Esophagus muscularis mucosa (tissue), 4 donors: ENCODE measurements around the gene MTMR4. TPM values are rescaled to one million over a fixed set of nuclear protein-coding genes. Genes with fewer than 3 reads are reported as not detected.

Experiments used
- DNase-seq: peaks from one replicate; pipeline ENCODE4 v3.0.0-alpha.2; 2017; ENCODE audit errors: extremely low spot score
- H3K27ac ChIP-seq, 4 donors: fragments of 200-600 bp; sonication (generic); replicated peaks in 1 of 4; 1 replicate in 3 of 4; 2 replicates in 1 of 4; pipeline ENCODE4 v1.5.1; 2016 to 2019; ENCODE audit warnings: mild to moderate bottlenecking in 1 of 4
- H3K27me3 ChIP-seq, 4 donors: fragments of 200-600 bp; sonication (generic); one replicate each; pipeline versions ENCODE4 v1.5.1 to v1.6.0; 2016 to 2019
- H3K36me3 ChIP-seq, 4 donors: fragments of 200-600 bp; sonication (generic); one replicate each; pipeline ENCODE4 v1.5.1; 2016 to 2019
- H3K4me1 ChIP-seq, 4 donors: fragments of 200-600 bp; sonication (generic); one replicate each; pipeline ENCODE4 v1.5.1; 2016 to 2019
- H3K4me3 ChIP-seq, 4 donors: fragments of 200-600 bp; sonication (generic); 1 replicate in 2 of 4; 2 replicates in 2 of 4; pipeline ENCODE4 v1.5.1; 2016 to 2019; ENCODE audit warnings: mild to moderate bottlenecking in 4 of 4, moderate library complexity in 1 of 4
- H3K9me3 ChIP-seq, 4 donors: fragments of 200-600 bp; sonication (generic); 1 replicate in 3 of 4; 2 replicates in 1 of 4; pipeline ENCODE4 v1.5.1; 2016 to 2019
- EP300 ChIP-seq: sonication (generic); formaldehyde crosslinking; IDR thresholded peaks from one replicate; pipeline ENCODE4 v1.6.1; 2017; ENCODE audit warnings: antibody characterized with exemption
- POLR2A ChIP-seq: fragments of 450-650 bp; IDR thresholded peaks from one replicate; pipeline ENCODE4 v1.6.1; 2017; ENCODE audit warnings: antibody characterized with exemption, moderate library complexity, mild to moderate bottlenecking, low read depth
- POLR2AphosphoS5 ChIP-seq, 2 donors: sonication (generic); formaldehyde crosslinking; IDR thresholded peaks; one replicate each; pipeline ENCODE4 v1.6.1; 2017; ENCODE audit warnings: antibody characterized with exemption in 2 of 2
- WGBS: methylation state at CpG from one replicate; pipeline ENCODE4 v1.1.5; 2018; 5-methylcytosine and 5-hydroxymethylcytosine counted together
- intact Hi-C: fragments of 100-400 bp; cut with DNase I; formaldehyde crosslinking; loops from one replicate; pipeline ENCODE4 v1.15.1; 2023
- total RNA-seq, 4 donors: library from RNA; depleted of rRNA; stranded (reverse); fragments of >200 nt; gene quantifications; one replicate each; pipeline versions ENCODE4 v1.1.0 to v1.2.1, GENCODE V29; 2016
- TF ChIP-seq, protein P1 (sequence below), 3 experiments: fragments of 200-600 bp in 2 of 3; fragments of 450-650 bp in 1 of 3; sonication (generic) in 2 of 3; IDR thresholded peaks; one replicate each; pipeline ENCODE4 v1.5.1; 2017 to 2019; ENCODE audit warnings: antibody characterized with exemption in 3 of 3, mild to moderate bottlenecking in 2 of 3, moderate library complexity in 1 of 3

Gene MTMR4
- total RNA-seq, 4 donors from 2014 or later = 24.4 to 29.9 (median 28.4) TPM

- 86% methylated on average over 5 of the region's 5 CpGs for WGBS
- H3K9me3 ChIP-seq = no peaks in the 10 kb centered on the region
- TF ChIP-seq POLR2AphosphoS5 (IDR thresholded peaks at IDR 0.05) (no peak), EP300 (no peak), POLR2A (no peak)
- TF ChIP-seq, protein P1, sequence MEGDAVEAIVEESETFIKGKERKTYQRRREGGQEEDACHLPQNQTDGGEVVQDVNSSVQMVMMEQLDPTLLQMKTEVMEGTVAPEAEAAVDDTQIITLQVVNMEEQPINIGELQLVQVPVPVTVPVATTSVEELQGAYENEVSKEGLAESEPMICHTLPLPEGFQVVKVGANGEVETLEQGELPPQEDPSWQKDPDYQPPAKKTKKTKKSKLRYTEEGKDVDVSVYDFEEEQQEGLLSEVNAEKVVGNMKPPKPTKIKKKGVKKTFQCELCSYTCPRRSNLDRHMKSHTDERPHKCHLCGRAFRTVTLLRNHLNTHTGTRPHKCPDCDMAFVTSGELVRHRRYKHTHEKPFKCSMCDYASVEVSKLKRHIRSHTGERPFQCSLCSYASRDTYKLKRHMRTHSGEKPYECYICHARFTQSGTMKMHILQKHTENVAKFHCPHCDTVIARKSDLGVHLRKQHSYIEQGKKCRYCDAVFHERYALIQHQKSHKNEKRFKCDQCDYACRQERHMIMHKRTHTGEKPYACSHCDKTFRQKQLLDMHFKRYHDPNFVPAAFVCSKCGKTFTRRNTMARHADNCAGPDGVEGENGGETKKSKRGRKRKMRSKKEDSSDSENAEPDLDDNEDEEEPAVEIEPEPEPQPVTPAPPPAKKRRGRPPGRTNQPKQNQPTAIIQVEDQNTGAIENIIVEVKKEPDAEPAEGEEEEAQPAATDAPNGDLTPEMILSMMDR (IDR thresholded peaks at IDR 0.05) = no peak
- intact Hi-C loops = loop anchor here (10.0 kb wide), 2 partner anchors 155 to 645 kb away; partner anchors contain the start of genes PRR11, SKA2 and SUPT4H1
- H3K27ac ChIP-seq = no peak overlapping the region
- H3K36me3 ChIP-seq = peaks cover 62 to 78% (median 78%) of the 10 kb centered on the region in 4 donors
- no peaks in the 10 kb centered on the region for H3K27me3 ChIP-seq
- DNase-seq = no peak
- H3K4me1 ChIP-seq = peaks cover 17 to 29% (median 21%) of the 10 kb centered on the region in 4 donors
- no peak overlapping the region for H3K4me3 ChIP-seq
Observed at GRCh38 chr17:58510075-58510474, 4.4 kb downstream of the MTMR4 start.

DNA sequence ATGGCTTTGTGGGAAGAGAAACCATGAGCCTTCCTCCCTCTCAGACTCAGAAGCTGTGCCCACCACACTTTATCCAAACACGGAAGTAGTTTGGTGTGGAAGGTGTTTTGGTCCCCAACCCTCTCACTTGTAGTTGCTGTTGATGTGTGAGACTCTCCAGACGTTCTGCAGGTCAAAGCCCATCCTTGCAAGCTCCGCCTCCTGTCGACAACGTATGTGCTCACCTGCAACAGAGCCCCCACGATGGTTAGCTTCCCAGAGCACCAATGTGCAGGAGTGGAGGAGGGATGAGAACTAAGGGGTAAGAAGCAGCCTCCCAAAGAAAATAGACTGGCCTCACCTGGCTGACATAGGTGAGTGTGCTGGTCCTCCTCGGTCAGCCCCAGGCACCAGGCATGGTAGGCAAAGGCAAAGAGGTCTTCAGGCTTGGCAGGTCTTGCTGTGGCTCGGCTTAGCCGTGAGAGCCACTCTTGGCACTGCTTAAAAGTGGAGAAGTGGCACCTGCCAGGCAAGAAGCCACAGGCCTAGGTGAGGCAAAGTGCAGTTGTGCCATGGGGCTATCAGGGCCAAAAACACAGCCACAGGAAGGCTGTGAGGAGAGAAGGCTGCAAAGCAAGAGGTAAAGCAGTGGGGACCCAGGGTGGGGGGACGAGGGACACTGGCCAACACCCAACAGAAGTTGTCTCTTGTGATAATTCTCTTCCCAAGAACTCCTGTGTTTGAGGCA is 5.9 kb downstream of the MTMR4 start:
- Histone ChIP-seq H3K9me3 (no peaks in the 10 kb centered on the region), H3K4me3 (no peak overlapping the region), H3K27ac (no peak overlapping the region), H3K36me3 (peaks cover 78 to 94% (median 93%) of the 10 kb centered on the region in 4 donors), H3K4me1 (peaks cover 5 to 14% (median 8%) of the 10 kb centered on the region in 4 donors), H3K27me3 (no peaks in the 10 kb centered on the region)
- DNase-seq = no peak
- TF ChIP-seq POLR2A (no peak), POLR2AphosphoS5 (IDR thresholded peaks at IDR 0.05) (no peak), EP300 (no peak)
- TF ChIP-seq, protein P1 (IDR thresholded peaks at IDR 0.05) = no peak
- WGBS = 81% methylated on average over 4 of the region's 10 CpGs
- intact Hi-C loops = no loop called here

DNA sequence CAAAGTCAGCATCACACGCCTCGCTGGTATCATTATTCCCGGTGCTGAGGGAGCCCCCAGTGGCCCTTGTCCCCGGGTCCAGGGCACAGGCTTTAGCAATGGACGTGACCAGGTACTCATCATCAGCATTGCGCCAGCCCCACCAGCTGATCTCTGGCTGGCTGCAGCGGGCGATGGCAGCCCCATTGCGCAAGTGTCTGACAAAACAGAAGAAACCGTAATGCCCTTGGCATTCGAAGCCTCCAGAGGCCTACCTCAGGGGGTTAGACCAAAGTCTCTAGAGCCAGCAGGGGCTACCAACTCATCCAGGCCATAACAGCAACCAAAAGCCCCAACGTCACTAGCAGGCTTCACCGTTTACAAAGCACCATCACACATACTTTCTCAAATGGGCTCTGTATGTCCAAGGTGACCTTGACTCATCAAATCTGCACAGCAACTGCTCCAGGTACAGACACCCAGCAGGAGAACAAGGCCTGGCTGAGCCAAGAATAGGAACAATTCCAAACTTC is 7.3 kb downstream of the MTMR4 start:
- Histone ChIP-seq H3K36me3 (peaks cover 91 to 100% (median 100%) of the 10 kb centered on the region in 4 donors), H3K9me3 (no peaks in the 10 kb centered on the region), H3K27ac (no peak overlapping the region), H3K4me1 (peaks cover 0 to 1% (median 0%) of the 10 kb centered on the region in 4 donors), H3K4me3 (no peak overlapping the region), H3K27me3 (no peaks in the 10 kb centered on the region)
- no peak for TF ChIP-seq POLR2AphosphoS5 (IDR thresholded peaks at IDR 0.05)
- no peak for TF ChIP-seq POLR2A
- no peak for TF ChIP-seq EP300
- TF ChIP-seq, protein P1 (IDR thresholded peaks at IDR 0.05) = no peak
- WGBS = 84% methylated on average over 7 of the region's 13 CpGs
- DNase-seq = no peak
- intact Hi-C loops = no loop called here

- intact Hi-C loops = no loop called here
- DNase-seq = no peak
- no peak overlapping the region for H3K27ac ChIP-seq
- TF ChIP-seq, protein P1 (IDR thresholded peaks at IDR 0.05) = no peak
- H3K4me3 ChIP-seq = no peak overlapping the region
- H3K27me3 ChIP-seq = no peaks in the 10 kb centered on the region
- peaks cover 96 to 100% (median 100%) of the 10 kb centered on the region in 4 donors for H3K36me3 ChIP-seq
- H3K9me3 ChIP-seq = no peaks in the 10 kb centered on the region
- 93% methylated on average over 3 of the region's 7 CpGs for WGBS
- no peaks in the 10 kb centered on the region for H3K4me1 ChIP-seq
Observed at GRCh38 chr17:58506354-58507080, 7.9 kb downstream of the MTMR4 start.
